ENCODE measurements around the gene RAB40A. TPM values are rescaled to one million over a fixed set of nuclear protein-coding genes. Genes with fewer than 3 reads are reported as not detected.

RAB40A gene
- 0.07 and 0.20 TPM in 2 replicates for total RNA-seq

- intact Hi-C loops (cut with micrococcal nuclease), result no loop called here
Measured at GRCh38 chrX:103519389-103519788, at the start of gene RAB40A. TSS of gene RAB40A (minus strand) at chrX:103519489. CDS start at chrX:103500756, 18,733 bp downstream.

- intact Hi-C loops (cut with micrococcal nuclease), result no loop called here
Measured at GRCh38 chrX:103565752-103566151, 46.5 kb upstream of the RAB40A start.

- intact Hi-C loops (cut with micrococcal nuclease), result no loop called here
Measured at GRCh38 chrX:103565197-103565596, 45.9 kb upstream of the RAB40A start.

GRCh38 chrX:103562801-103563200 is 43.5 kb upstream of the RAB40A start:
- intact Hi-C loops (cut with micrococcal nuclease), result no loop called here

- intact Hi-C loops (cut with micrococcal nuclease), result no loop called here
Measured at GRCh38 chrX:103560256-103560655, 41.0 kb upstream of the RAB40A start.

GRCh38 chrX:103556963-103557612 is 37.8 kb upstream of the RAB40A start:
- intact Hi-C loops (cut with micrococcal nuclease), result no loop called here

GRCh38 chrX:103554687-103555424 is 35.6 kb upstream of the RAB40A start:
- intact Hi-C loops (cut with micrococcal nuclease), result loop anchor here (2.0 kb wide), 1 partner anchor 132 kb away; the partner anchor contains the start of gene MORF4L2

- intact Hi-C loops (cut with micrococcal nuclease), result no loop called here
Measured at GRCh38 chrX:103552236-103552635, 32.9 kb upstream of the RAB40A start.

- intact Hi-C loops (cut with micrococcal nuclease), result no loop called here
Measured at GRCh38 chrX:103550415-103551051, 31.2 kb upstream of the RAB40A start.

- intact Hi-C loops (cut with micrococcal nuclease), result no loop called here
Measured at GRCh38 chrX:103549916-103550315, 30.6 kb upstream of the RAB40A start.

- intact Hi-C loops (cut with micrococcal nuclease), result no loop called here
Measured at GRCh38 chrX:103540145-103540544, 20.9 kb upstream of the RAB40A start.

- intact Hi-C loops (cut with micrococcal nuclease), result no loop called here
Measured at GRCh38 chrX:103539695-103540094, 20.4 kb upstream of the RAB40A start.

- intact Hi-C loops (cut with micrococcal nuclease), result no loop called here
Measured at GRCh38 chrX:103538728-103539127, 19.4 kb upstream of the RAB40A start.

GRCh38 chrX:103537871-103538387 is 18.6 kb upstream of the RAB40A start:
- intact Hi-C loops (cut with micrococcal nuclease), result no loop called here

GRCh38 chrX:103536732-103537131 is 17.4 kb upstream of the RAB40A start:
- intact Hi-C loops (cut with micrococcal nuclease), result no loop called here

- intact Hi-C loops (cut with micrococcal nuclease), result no loop called here
Measured at GRCh38 chrX:103536071-103536470, 16.8 kb upstream of the RAB40A start.

GRCh38 chrX:103535206-103535605 is 15.9 kb upstream of the RAB40A start:
- intact Hi-C loops (cut with micrococcal nuclease), result no loop called here

- intact Hi-C loops (cut with micrococcal nuclease), result loop anchor here (1.0 to 5.0 kb wide), 2 partner anchors 154 to 284 kb away; partner anchors contain the start of gene MORF4L2
Measured at GRCh38 chrX:103533511-103534216, 14.4 kb upstream of the RAB40A start.

- intact Hi-C loops (cut with micrococcal nuclease), result loop anchor here (5.0 kb wide), 1 partner anchor 156 kb away; the partner anchor contains the start of gene MORF4L2
Measured at GRCh38 chrX:103531002-103531401, 11.7 kb upstream of the RAB40A start.

GRCh38 chrX:103530545-103530944 is 11.3 kb upstream of the RAB40A start:
- intact Hi-C loops (cut with micrococcal nuclease), result loop anchor here (5.0 kb wide), 1 partner anchor 157 kb away; the partner anchor contains the start of gene MORF4L2

- intact Hi-C loops (cut with micrococcal nuclease), result no loop called here
Measured at GRCh38 chrX:103529550-103529949, 10.3 kb upstream of the RAB40A start.
